Lung (tissue), 12 donors: ENCODE data around the gene CNTN5. TPM values are rescaled to one million over a fixed set of nuclear protein-coding genes. Genes with fewer than 3 reads are reported as not detected.
"Not testable (repeated sequence)": the region's sequence is repeated elsewhere in the genome, so short reads cannot be mapped to it uniquely, and the experiment has no call there.

Source experiments
- ATAC-seq: fragments of 200-7000 bp; cut with Tn5 transposase; one replicate; pipeline ENCODE4 v1.9.1; 2020; ENCODE audit warnings: moderate number of reproducible peaks; ENCODE audit not compliant: insufficient read depth, low FRiP score
- DNase-seq, 3 donors: peaks; one replicate each; pipeline ENCODE4 v3.0.0-alpha.2; 2013 to 2017
- H3K27ac ChIP-seq, 2 donors: one replicate each; pipeline ENCODE4 v1.5.1; 2013; ENCODE audit warnings: mild to moderate bottlenecking in 2 of 2, moderate library complexity in 2 of 2, control low read depth in 1 of 2, inconsistent platforms in 1 of 2, low read depth in 1 of 2, low read length in 1 of 2
- H3K27me3 ChIP-seq, 3 donors: one replicate each; pipeline ENCODE4 v1.5.1; 2013; ENCODE audit warnings: low read length in 2 of 3; ENCODE audit not compliant: control insufficient read depth in 3 of 3, insufficient read depth in 3 of 3
- H3K36me3 ChIP-seq, 4 donors: one replicate each; pipeline ENCODE4 v1.5.1; 2013; ENCODE audit warnings: low read length in 4 of 4, mild to moderate bottlenecking in 1 of 4, moderate library complexity in 1 of 4; ENCODE audit not compliant: control insufficient read depth in 4 of 4, insufficient read depth in 4 of 4
- H3K4me1 ChIP-seq, 5 donors: one replicate each; pipeline ENCODE4 v1.5.1; 2013; ENCODE audit warnings: low read length in 5 of 5, mild to moderate bottlenecking in 2 of 5, moderate library complexity in 1 of 5; ENCODE audit not compliant: control insufficient read depth in 5 of 5, insufficient read depth in 5 of 5
- H3K4me3 ChIP-seq: one replicate; pipeline ENCODE4 v1.5.1; 2013; ENCODE audit warnings: mild to moderate bottlenecking, control low read depth, moderate library complexity
- H3K9ac ChIP-seq, 2 donors: one replicate each; pipeline ENCODE4 v1.5.1; 2013; ENCODE audit warnings: low read length in 2 of 2, control low read depth in 1 of 2; ENCODE audit not compliant: insufficient read depth in 1 of 2
- H3K9me3 ChIP-seq, 4 donors: one replicate each; pipeline ENCODE4 v1.5.1; 2013; ENCODE audit warnings: low read length in 3 of 4, mild to moderate bottlenecking in 1 of 4, moderate library complexity in 1 of 4; ENCODE audit not compliant: control insufficient read depth in 4 of 4, insufficient read depth in 3 of 4
- WGBS, 2 donors: extraction: QIAGEN DNeasy Blood & Tissue Kit; methylation state at CpG; one replicate each; pipeline ENCODE4 v1.1.7; 2013; 5-methylcytosine and 5-hydroxymethylcytosine counted together
- polyA plus RNA-seq, 2 donors: library from polyadenylated mRNA; stranded (reverse); fragments of 200-250 nt; gene quantifications; one replicate each; pipeline ENCODE4 v1.2.1, GENCODE V29; 2013
- total RNA-seq, 2 donors: library from RNA; depleted of rRNA in 1 of 2; stranded (reverse); fragments of >200 nt in 1 of 2; gene quantifications; one replicate each; pipeline ENCODE4 v1.2.1, GENCODE V29; 2014 to 2021
- TF ChIP-seq, protein P1 (sequence below): IDR thresholded peaks from 2 replicates; pipeline ENCODE4 v1.5.1; 2012; ENCODE audit warnings: mild to moderate bottlenecking; ENCODE audit errors: control extremely low read depth, extremely low read depth
- donor health status: control.
- donor health status: control.
- donor health status: Bipolar disorder and iron deficiency.
- donor health status: healthy.
- donor health status: DM: yes; HTN: yes; CAD: no.

The CNTN5 gene
- total and polyA plus RNA-seq, 4 donors: 0.10 to 0.80 (median 0.44) TPM

DNA sequence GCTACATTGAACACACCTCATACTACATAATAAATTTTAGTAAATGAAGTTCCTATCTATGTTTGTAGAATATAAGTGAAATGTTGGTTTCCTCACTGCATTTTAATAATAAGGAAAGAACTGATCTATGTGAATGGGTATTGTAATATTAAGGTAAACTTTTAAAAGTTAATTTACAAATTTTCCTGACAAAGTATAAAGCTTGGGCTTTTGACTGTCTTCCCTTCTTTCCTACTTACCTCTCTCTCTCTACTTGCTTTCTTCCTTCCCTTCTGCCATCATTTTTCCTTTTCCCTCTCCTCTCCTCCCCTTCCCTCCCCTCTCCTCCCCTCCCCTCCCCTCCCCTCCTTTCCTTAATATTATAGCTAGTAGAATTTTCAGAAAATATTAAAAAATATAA is 798.2 kb downstream of the CNTN5 start:
- DNase-seq (no peak), ATAC-seq (no peak)
- Histone ChIP-seq H3K27ac (no peak overlapping the region), H3K27me3 (no peaks in the 10 kb centered on the region), H3K9me3 (no peaks in the 10 kb centered on the region), H3K36me3 (no peaks in the 10 kb centered on the region), H3K4me3 (no peak overlapping the region), H3K4me1 (no peaks in the 10 kb centered on the region), H3K9ac (no peak overlapping the region)
- TF ChIP-seq, protein P1, sequence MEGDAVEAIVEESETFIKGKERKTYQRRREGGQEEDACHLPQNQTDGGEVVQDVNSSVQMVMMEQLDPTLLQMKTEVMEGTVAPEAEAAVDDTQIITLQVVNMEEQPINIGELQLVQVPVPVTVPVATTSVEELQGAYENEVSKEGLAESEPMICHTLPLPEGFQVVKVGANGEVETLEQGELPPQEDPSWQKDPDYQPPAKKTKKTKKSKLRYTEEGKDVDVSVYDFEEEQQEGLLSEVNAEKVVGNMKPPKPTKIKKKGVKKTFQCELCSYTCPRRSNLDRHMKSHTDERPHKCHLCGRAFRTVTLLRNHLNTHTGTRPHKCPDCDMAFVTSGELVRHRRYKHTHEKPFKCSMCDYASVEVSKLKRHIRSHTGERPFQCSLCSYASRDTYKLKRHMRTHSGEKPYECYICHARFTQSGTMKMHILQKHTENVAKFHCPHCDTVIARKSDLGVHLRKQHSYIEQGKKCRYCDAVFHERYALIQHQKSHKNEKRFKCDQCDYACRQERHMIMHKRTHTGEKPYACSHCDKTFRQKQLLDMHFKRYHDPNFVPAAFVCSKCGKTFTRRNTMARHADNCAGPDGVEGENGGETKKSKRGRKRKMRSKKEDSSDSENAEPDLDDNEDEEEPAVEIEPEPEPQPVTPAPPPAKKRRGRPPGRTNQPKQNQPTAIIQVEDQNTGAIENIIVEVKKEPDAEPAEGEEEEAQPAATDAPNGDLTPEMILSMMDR: no peak

DNA sequence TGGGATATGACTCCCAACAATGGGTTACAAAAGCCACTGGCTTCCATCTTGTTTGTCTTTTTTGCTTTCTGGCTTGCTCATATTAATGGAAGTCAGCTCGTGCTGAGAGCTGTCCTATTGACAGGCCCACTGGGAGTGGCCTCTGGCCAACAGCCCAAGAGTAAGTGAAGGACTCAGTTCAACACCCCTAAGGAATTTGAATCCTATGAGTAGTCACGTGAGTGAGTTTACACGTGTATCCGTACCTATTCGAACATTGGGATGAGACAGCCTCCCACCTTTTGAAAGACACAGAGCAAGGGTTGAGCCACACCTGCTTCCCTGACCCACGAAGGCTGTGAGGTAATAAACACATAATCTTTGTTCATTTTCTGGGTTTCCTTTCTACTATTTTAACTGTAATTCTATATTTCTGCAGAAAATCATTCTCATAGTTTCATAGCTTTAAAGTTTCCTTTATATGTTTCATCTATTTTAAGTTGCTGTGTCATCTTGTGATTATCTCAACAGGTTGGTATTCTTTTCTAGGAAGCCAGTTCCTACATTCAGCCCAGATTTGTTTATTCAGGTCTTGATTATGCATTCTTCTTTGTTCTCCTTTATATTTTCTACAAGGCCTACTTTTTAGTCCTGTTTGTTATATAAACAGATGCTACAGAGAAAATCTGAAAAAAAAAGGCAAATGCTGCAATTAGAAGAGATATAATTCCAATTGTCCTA is 802.3 kb downstream of the CNTN5 start:
- no peaks in the 10 kb centered on the region for H3K36me3 ChIP-seq
- H3K9me3 ChIP-seq: no peaks in the 10 kb centered on the region
- no peaks in the 10 kb centered on the region for H3K27me3 ChIP-seq
- DNase-seq (no peak), ATAC-seq (no peak)
- TF ChIP-seq, protein P1: no peak
- H3K4me3 ChIP-seq: no peak overlapping the region
- no peak overlapping the region for H3K9ac ChIP-seq
- WGBS, 2 donors: 64 to 79% methylated on average over 6 of the region's 6 CpGs
- H3K4me1 ChIP-seq: no peaks in the 10 kb centered on the region
- no peak overlapping the region for H3K27ac ChIP-seq

- not testable (repeated sequence) for H3K9me3 ChIP-seq, H3K27ac ChIP-seq, H3K27me3 ChIP-seq, H3K36me3 ChIP-seq, ATAC-seq, DNase-seq, H3K4me3 ChIP-seq, H3K9ac ChIP-seq, H3K4me1 ChIP-seq
Measured at GRCh38 chr11:99836739-99837138, 816.0 kb downstream of the CNTN5 start.

DNA sequence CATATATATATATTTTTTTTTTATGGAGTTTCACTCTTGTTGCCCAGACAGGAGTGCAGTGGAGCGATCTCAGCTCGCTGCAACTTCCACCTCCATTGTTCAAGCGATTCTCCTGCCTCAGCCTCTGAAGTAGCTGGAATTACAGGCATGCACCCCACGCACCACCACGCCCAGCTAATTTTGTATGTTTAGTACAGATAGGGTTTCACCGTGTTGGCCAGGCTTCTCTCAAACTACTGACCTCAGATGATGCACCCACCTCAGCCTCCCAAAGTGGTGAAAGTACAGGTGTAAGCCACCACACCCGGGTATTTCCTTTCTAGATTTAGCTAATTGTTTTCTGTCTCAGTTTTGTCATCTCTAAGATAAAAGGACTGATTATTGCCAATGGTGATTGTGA is 821.1 kb downstream of the CNTN5 start:
- Histone ChIP-seq H3K27me3 (no peaks in the 10 kb centered on the region), H3K4me3 (no peak overlapping the region), H3K27ac (no peak overlapping the region), H3K9me3 (no peaks in the 10 kb centered on the region), H3K36me3 (no peaks in the 10 kb centered on the region), H3K9ac (no peak overlapping the region), H3K4me1 (no peaks in the 10 kb centered on the region)
- DNase-seq (no peak), ATAC-seq (no peak)
- WGBS, 2 donors: 84 to 86% methylated on average over 7 of the region's 7 CpGs
- TF ChIP-seq, protein P1: no peak
